ENCODE measurements around the gene PLXNB3.

Gene PLXNB3

DNA sequence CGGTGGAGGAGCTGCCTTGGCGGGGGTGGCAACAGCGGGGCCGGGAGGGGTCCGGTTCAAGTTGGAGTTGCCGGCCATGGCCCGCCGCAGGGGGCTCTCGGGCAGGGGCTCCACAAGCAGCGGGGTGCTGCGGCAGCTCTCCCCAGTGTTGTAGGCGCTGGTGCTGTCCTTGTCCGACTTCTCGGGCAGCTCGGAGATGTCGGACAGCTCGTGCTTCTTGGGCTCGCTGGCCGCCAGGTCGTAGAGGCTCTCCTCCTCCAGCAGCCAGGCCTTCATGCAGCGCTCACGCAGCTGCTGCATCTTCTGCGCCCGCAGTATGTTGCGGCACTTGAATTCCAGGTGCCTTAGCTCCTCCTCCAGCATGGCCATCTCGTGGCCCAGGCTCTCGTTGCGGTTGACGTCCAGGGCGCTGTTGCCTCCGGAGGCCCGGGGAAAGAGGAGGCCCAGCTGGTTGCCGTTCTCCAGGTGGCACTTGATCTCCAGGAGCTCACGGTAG lies 40.1 kb downstream of the PLXNB3 start (continued):
- TF ChIP-seq ZBTB8A (tag by site-specific recombination; IDR thresholded peaks at IDR 0.05), result no peak
- no peak for TF ChIP-seq SP3 (tag by site-specific recombination; IDR thresholded peaks at IDR 0.05)
- TF ChIP-seq ZNF155 (tag by site-specific recombination; IDR thresholded peaks at IDR 0.05), result no peak
- no peak for TF ChIP-seq ZNF555 (tag by site-specific recombination; conservative IDR thresholded peaks at IDR 0.05)
- TF ChIP-seq, protein P1, sequence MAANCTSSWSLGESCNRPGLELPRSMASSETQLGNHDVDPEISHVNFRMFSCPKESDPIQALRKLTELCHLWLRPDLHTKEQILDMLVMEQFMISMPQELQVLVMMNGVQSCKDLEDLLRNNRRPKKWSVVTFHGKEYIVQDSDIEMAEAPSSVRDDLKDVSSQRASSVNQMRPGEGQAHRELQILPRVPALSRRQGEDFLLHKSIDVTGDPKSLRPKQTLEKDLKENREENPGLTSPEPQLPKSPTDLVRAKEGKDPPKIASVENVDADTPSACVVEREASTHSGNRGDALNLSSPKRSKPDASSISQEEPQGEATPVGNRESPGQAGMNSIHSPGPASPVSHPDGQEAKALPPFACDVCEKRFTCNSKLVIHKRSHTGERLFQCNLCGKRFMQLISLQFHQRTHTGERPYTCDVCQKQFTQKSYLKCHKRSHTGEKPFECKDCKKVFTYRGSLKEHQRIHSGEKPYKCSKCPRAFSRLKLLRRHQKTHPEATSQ (tag by site-specific recombination; IDR thresholded peaks at IDR 0.05), result no peak
- no peak for TF ChIP-seq ZNF561 (tag by site-specific recombination; IDR thresholded peaks at IDR 0.05; ENCODE audit: borderline replicate concordance)
- TF ChIP-seq, protein P2, sequence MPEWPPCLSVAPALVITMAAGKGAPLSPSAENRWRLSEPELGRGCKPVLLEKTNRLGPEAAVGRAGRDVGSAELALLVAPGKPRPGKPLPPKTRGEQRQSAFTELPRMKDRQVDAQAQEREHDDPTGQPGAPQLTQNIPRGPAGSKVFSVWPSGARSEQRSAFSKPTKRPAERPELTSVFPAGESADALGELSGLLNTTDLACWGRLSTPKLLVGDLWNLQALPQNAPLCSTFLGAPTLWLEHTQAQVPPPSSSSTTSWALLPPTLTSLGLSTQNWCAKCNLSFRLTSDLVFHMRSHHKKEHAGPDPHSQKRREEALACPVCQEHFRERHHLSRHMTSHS (tag by site-specific recombination; IDR thresholded peaks at IDR 0.05), result no peak
- no peak for TF ChIP-seq ZNF302 (tag by site-specific recombination; IDR thresholded peaks at IDR 0.05; ENCODE audit: low read depth)
- TF ChIP-seq, protein P3, sequence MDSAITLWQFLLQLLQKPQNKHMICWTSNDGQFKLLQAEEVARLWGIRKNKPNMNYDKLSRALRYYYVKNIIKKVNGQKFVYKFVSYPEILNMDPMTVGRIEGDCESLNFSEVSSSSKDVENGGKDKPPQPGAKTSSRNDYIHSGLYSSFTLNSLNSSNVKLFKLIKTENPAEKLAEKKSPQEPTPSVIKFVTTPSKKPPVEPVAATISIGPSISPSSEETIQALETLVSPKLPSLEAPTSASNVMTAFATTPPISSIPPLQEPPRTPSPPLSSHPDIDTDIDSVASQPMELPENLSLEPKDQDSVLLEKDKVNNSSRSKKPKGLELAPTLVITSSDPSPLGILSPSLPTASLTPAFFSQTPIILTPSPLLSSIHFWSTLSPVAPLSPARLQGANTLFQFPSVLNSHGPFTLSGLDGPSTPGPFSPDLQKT (IDR thresholded peaks at IDR 0.05; ENCODE audit: borderline replicate concordance, low read depth, low read length), result no peak

DNA sequence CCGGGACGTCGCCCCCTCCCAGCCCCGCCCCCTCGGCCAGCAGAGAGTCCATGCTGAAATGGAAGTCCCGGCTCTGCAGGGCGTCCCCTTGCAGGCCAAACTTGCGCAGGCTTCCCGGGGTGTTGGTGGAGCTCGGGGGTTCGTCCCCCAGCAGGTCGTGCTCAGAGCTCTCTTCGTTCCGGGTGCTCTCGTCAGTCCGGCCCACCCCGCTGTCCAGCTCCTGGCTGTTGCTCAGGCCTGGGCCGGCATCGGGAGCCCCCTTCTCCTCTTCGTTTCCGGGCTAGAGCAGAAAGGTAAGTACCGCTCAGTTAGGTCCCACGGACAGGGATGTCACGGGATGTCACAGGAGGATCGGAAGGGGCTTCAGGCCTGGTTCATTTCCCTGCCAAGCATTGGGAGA lies 40.6 kb downstream of the PLXNB3 start:
- Histone ChIP-seq H3K4me3 (ENCODE audit: low read depth, low read length) (no peak overlapping the region), H3K27ac (ENCODE audit: extremely low read depth, low read depth, low read length) (no peak overlapping the region), H3K9me3 (ENCODE audit: control insufficient read depth, insufficient read depth, low read depth, low read length) (no peaks in the 10 kb centered on the region), H3K4me1 (ENCODE audit: control insufficient read depth, insufficient read depth, low read length) (no peaks in the 10 kb centered on the region), H3K36me3 (ENCODE audit: control insufficient read depth in 2 of 2, insufficient read depth in 1 of 2, low read length in 2 of 2) (no peaks in the 10 kb centered on the region)
- POLR2A ChIA-PET, result interaction anchor here (0.6 to 1.9 kb wide), 5 partner anchors 10 to 124 kb away, joined by 3 to 6 read pairs (median 4); partner anchors contain the start of genes IDH3G and SSR4
- CTCF ChIA-PET, result no interaction called here
- no peak for TF ChIP-seq ZNF600 (tag by site-specific recombination; IDR thresholded peaks at IDR 0.05)
- TF ChIP-seq, protein P4, sequence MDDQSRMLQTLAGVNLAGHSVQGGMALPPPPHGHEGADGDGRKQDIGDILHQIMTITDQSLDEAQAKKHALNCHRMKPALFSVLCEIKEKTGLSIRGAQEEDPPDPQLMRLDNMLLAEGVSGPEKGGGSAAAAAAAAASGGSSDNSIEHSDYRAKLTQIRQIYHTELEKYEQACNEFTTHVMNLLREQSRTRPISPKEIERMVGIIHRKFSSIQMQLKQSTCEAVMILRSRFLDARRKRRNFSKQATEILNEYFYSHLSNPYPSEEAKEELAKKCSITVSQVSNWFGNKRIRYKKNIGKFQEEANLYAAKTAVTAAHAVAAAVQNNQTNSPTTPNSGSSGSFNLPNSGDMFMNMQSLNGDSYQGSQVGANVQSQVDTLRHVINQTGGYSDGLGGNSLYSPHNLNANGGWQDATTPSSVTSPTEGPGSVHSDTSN (CRISPR knock-in tag; IDR thresholded peaks at IDR 0.05), result no peak
- no peak for TF ChIP-seq ZNF266 (tag by site-specific recombination; IDR thresholded peaks at IDR 0.05; ENCODE audit: low read depth)
- no peak for TF ChIP-seq ZNF654 (tag by site-specific recombination; IDR thresholded peaks at IDR 0.05; ENCODE audit: low read depth)
- TF ChIP-seq ZNF596 (tag by site-specific recombination; IDR thresholded peaks at IDR 0.05), result no peak
- TF ChIP-seq WT1 (tag by site-specific recombination; IDR thresholded peaks at IDR 0.05), result no peak
- TF ChIP-seq ZNF76 (tag by site-specific recombination; IDR thresholded peaks at IDR 0.05; ENCODE audit: borderline replicate concordance, low read depth), result no peak

DNA sequence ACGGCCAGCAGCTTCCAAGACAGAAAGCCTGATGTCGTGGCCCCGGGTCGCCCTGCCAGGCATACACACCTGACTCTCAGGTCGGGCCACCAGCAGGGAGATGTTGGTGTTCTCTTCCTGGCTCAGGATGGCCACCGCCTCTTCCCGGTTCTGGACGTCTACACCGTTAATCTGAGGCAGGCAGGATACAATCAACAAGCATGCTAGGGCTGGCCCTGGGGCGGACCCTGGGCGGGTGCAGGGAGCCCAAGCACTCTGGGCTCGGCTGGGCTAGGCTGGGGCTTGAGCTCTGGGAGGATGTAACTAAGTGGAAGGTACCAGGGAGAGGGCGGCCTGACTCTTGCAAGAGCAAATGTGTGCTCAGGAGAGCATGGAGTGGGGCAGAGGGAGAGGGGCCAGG lies 41.4 kb downstream of the PLXNB3 start:
- POLR2A ChIA-PET, result interaction anchor here (1.9 kb wide), 1 partner anchor 11 kb away, joined by 6 read pairs; the partner anchor contains the start of genes IDH3G and SSR4
- no peak overlapping the region for H3K27ac ChIP-seq (ENCODE audit: extremely low read depth, low read depth, low read length)
- H3K9me3 ChIP-seq (ENCODE audit: control insufficient read depth, insufficient read depth, low read depth, low read length), result no peaks in the 10 kb centered on the region
- H3K4me3 ChIP-seq (ENCODE audit: low read depth, low read length), result no peak overlapping the region
- H3K36me3 ChIP-seq (ENCODE audit: control insufficient read depth in 2 of 2, insufficient read depth in 1 of 2, low read length in 2 of 2), result no peaks in the 10 kb centered on the region
- CTCF ChIA-PET, result no interaction called here
- no peaks in the 10 kb centered on the region for H3K4me1 ChIP-seq (ENCODE audit: control insufficient read depth, insufficient read depth, low read length)
- TF ChIP-seq SALL2 (tag by site-specific recombination; IDR thresholded peaks at IDR 0.05; ENCODE audit: borderline replicate concordance) (no peak), KLF1 (tag by site-specific recombination; IDR thresholded peaks at IDR 0.05) (0 out of 2 replicates have a peak, but pooled peaks have one; percentile 15), ZNF701 (tag by site-specific recombination; IDR thresholded peaks at IDR 0.05) (no peak), SP2 (tag by site-specific recombination; IDR thresholded peaks at IDR 0.05) (0 out of 2 replicates have a peak, but pooled peaks have one; percentile 8), ZNF792 (tag by site-specific recombination; IDR thresholded peaks at IDR 0.05) (no peak), ZBTB17 (tag by site-specific recombination; IDR thresholded peaks at IDR 0.05) (peak; percentile 72), BCL11A (tag by site-specific recombination; IDR thresholded peaks at IDR 0.05; ENCODE audit: low read depth) (no peak), REPIN1 (tag by site-specific recombination; IDR thresholded peaks at IDR 0.05; ENCODE audit: low read depth) (no peak)
- TF ChIP-seq, protein P5, sequence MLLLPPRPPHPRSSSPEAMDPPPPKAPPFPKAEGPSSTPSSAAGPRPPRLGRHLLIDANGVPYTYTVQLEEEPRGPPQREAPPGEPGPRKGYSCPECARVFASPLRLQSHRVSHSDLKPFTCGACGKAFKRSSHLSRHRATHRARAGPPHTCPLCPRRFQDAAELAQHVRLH (tag by site-specific recombination; IDR thresholded peaks at IDR 0.05), result no peak
